IMR-90 (cell line): Measurements from ENCODE around the gene GSTT2. TPM values are rescaled to one million over a fixed set of nuclear protein-coding genes. Genes with fewer than 3 reads are reported as not detected.

Experiments
- ATAC-seq: fragments of 200-7000 bp; cut with Tn5 transposase; 2 replicates; pipeline ENCODE4 v1.9.1; 2020; ENCODE audit warnings: low read depth, mild to moderate bottlenecking, moderate library complexity
- BruUV-seq: library from RNA; stranded (reverse); fragments of 400-500 nt; replicated peaks from 2 replicates; lab custom pipeline; 2021; lab: Mats Ljungman, UMichigan
- CTCF ChIA-PET: fragments of 300-600 bp; formaldehyde crosslinking; extraction: SDS; loops from one replicate; lab custom pipeline; 2021; ENCODE audit warnings: antibody characterized with exemption; lab: Yijun Ruan, JAX
- POLR2A ChIA-PET: fragments of 300-600 bp; sonication (Branson Sonifier 250); formaldehyde crosslinking; loops from one replicate; lab custom pipeline; 2022; ENCODE audit warnings: antibody characterized with exemption; ENCODE audit not compliant: unreplicated experiment; lab: Charles Lee
- DNase-seq: peaks from one replicate; pipeline ENCODE4 v3.0.0; 2013
- H2AFZ ChIP-seq: replicated peaks from 2 replicates; pipeline ENCODE3; 2013; ENCODE audit warnings: low read length, mild to moderate bottlenecking; ENCODE audit not compliant: poor library complexity
- H2AK5ac ChIP-seq: 2 replicates; pipeline ENCODE4 v1.6.1; 2013; ENCODE audit warnings: low read depth, low read length, inconsistent platforms
- H2AK9ac ChIP-seq: replicated peaks from 2 replicates; pipeline ENCODE3; 2013; ENCODE audit warnings: mild to moderate bottlenecking, low read depth, low read length, moderate library complexity; ENCODE audit not compliant: poor library complexity
- H2BK120ac ChIP-seq: 2 replicates; pipeline ENCODE4 v1.6.1; 2013; ENCODE audit warnings: low read depth, low read length, inconsistent platforms
- H2BK15ac ChIP-seq: 3 replicates; pipeline ENCODE4 v1.6.1; 2013; ENCODE audit warnings: low read depth, low read length, inconsistent platforms
- H2BK20ac ChIP-seq: 2 replicates; pipeline ENCODE4 v1.6.1; 2013; ENCODE audit warnings: low read depth, mild to moderate bottlenecking, inconsistent platforms, low read length, moderate library complexity
- H2BK5ac ChIP-seq: 2 replicates; pipeline ENCODE4 v1.6.1; 2013; ENCODE audit warnings: mild to moderate bottlenecking, low read depth, low read length, inconsistent platforms; ENCODE audit not compliant: poor library complexity, severe bottlenecking
- H3K14ac ChIP-seq: replicated peaks from 2 replicates; pipeline ENCODE4 v1.6.1; 2013; ENCODE audit warnings: low read depth, low read length, inconsistent platforms
- H3K18ac ChIP-seq: 2 replicates; pipeline ENCODE4 v1.6.1; 2013; ENCODE audit warnings: low read depth, low read length, control low read depth
- H3K23ac ChIP-seq: 2 replicates; pipeline ENCODE4 v1.6.1; 2013; ENCODE audit warnings: low read depth, low read length, inconsistent platforms
- H3K27ac ChIP-seq: 2 replicates; pipeline ENCODE4 v1.5.1; 2013; ENCODE audit warnings: mild to moderate bottlenecking, control low read depth, low read length; ENCODE audit not compliant: insufficient read depth
- H3K27me3 ChIP-seq: 2 replicates; pipeline ENCODE4 v1.6.1; 2013; ENCODE audit warnings: low read length; ENCODE audit not compliant: control insufficient read depth, insufficient read depth
- H3K36me3 ChIP-seq: 2 replicates; pipeline ENCODE4 v1.6.1; 2013; ENCODE audit warnings: low read length, mixed read lengths; ENCODE audit not compliant: control insufficient read depth, insufficient read depth
- H3K4ac ChIP-seq: 2 replicates; pipeline ENCODE4 v1.6.1; 2013; ENCODE audit warnings: low read depth, low read length, inconsistent platforms
- H3K4me1 ChIP-seq: 2 replicates; pipeline ENCODE4 v1.6.1; 2013; ENCODE audit warnings: low read length, mixed read lengths; ENCODE audit not compliant: control insufficient read depth, insufficient read depth
- H3K4me2 ChIP-seq: 2 replicates; pipeline ENCODE4 v1.6.1; 2013; ENCODE audit warnings: low read depth, mild to moderate bottlenecking, control low read depth, low read length, moderate library complexity
- H3K4me3 ChIP-seq: 2 replicates; pipeline ENCODE4 v1.5.1; 2013; ENCODE audit warnings: low read depth, mild to moderate bottlenecking, control low read depth, low read length, moderate library complexity; ENCODE audit not compliant: insufficient read depth
- H3K56ac ChIP-seq: 2 replicates; pipeline ENCODE4 v1.6.1; 2013; ENCODE audit warnings: low read length, inconsistent platforms; ENCODE audit not compliant: insufficient read depth; ENCODE audit errors: extremely low read depth
- H3K79me1 ChIP-seq, 2 experiments: 2 replicates each; pipeline ENCODE4 v1.6.1; 2013; ENCODE audit warnings: low read length in 2 of 2, inconsistent platforms in 1 of 2, low read depth in 1 of 2
- H3K9ac ChIP-seq: 2 replicates; pipeline ENCODE4 v1.6.1; 2013; ENCODE audit warnings: low read depth, low read length, control low read depth
- H3K9me1 ChIP-seq: 2 replicates; pipeline ENCODE4 v1.6.1; 2013; ENCODE audit warnings: low read length, inconsistent platforms; ENCODE audit not compliant: insufficient read depth
- H3K9me3 ChIP-seq: 2 replicates; pipeline ENCODE4 v1.6.1; 2013; ENCODE audit warnings: low read length; ENCODE audit not compliant: control insufficient read depth, insufficient read depth
- H4K20me1 ChIP-seq: 2 replicates; pipeline ENCODE4 v1.6.1; 2013; ENCODE audit warnings: low read length, inconsistent platforms; ENCODE audit not compliant: insufficient read depth
- H4K5ac ChIP-seq: 2 replicates; pipeline ENCODE4 v1.6.1; 2013; ENCODE audit warnings: mild to moderate bottlenecking, low read depth, low read length, control low read depth
- H4K8ac ChIP-seq, 2 experiments: 2 replicates each; pipeline ENCODE4 v1.6.1; 2013; ENCODE audit warnings: low read depth in 2 of 2, low read length in 2 of 2, control low read depth in 1 of 2, inconsistent platforms in 1 of 2
- H4K91ac ChIP-seq: 2 replicates; pipeline ENCODE4 v1.6.1; 2013; ENCODE audit warnings: low read depth, low read length, inconsistent platforms; ENCODE audit not compliant: insufficient read depth
- CHD1 ChIP-seq: IDR thresholded peaks from 2 replicates; pipeline ENCODE4 v1.6.1; 2012; ENCODE audit warnings: low read depth, low read length, improper control_type of control experiment
- MAFK ChIP-seq: IDR thresholded peaks from 2 replicates; pipeline ENCODE4 v1.6.1; 2012; ENCODE audit warnings: low read depth, low read length, improper control_type of control experiment
- NFE2L2 ChIP-seq: fragments of 150-350 bp; IDR thresholded peaks from 2 replicates; pipeline ENCODE4 v1.6.1; 2016; ENCODE audit warnings: low read depth, mild to moderate bottlenecking, low read length
- RCOR1 ChIP-seq: IDR thresholded peaks from 2 replicates; pipeline ENCODE4 v1.6.1; 2012; ENCODE audit warnings: mild to moderate bottlenecking, low read length, improper control_type of control experiment; ENCODE audit not compliant: insufficient replicate concordance
- SMC3 ChIP-seq: fragments of 150-350 bp; IDR thresholded peaks from 2 replicates; pipeline ENCODE4 v1.6.1; 2016; ENCODE audit warnings: low read depth, mild to moderate bottlenecking, antibody characterized with exemption, low read length, moderate library complexity
- USF2 ChIP-seq: fragments of 150-350 bp; IDR thresholded peaks from 2 replicates; pipeline ENCODE4 v1.6.1; 2017; ENCODE audit warnings: mild to moderate bottlenecking, antibody characterized with exemption, low read length, low read depth
- WGBS, 2 experiments: methylation state at CpG; one replicate each; pipeline versions ENCODE4 v1.1.5 to v1.1.7; 2013; ENCODE audit warnings: missing lambda C conversion rate in 2 of 2; ENCODE audit not compliant: insufficient read length in 1 of 2; ENCODE audit errors: extremely low coverage in 2 of 2; 5-methylcytosine and 5-hydroxymethylcytosine counted together
- dilution Hi-C: fragments of 300-500 bp; cut with HindIII; formaldehyde crosslinking; loops from one replicate; pipeline ENCODE4 v1.14.3; 2018; ENCODE audit warnings: low sequenced_read_pairs; ENCODE audit not compliant: unreplicated experiment
- in situ Hi-C: fragments of 300-500 bp; cut with MboI; formaldehyde crosslinking; loops from 3 replicates; pipeline ENCODE4 v1.14.3; 2019; ENCODE audit warnings: low sequenced_read_pairs, inconsistent platforms, mixed read lengths
- intact Hi-C: fragments of 100-400 bp; cut with micrococcal nuclease; formaldehyde crosslinking; loops from 2 replicates; pipeline ENCODE4 v1.10.0; 2022
- polyA plus RNA-seq, 3 experiments: library from polyadenylated mRNA; depleted of rRNA; stranded (reverse); fragments of >200 nt; gene quantifications; 2 replicates each; pipeline ENCODE4 v1.2.3, GENCODE V29; 2012; ENCODE audit warnings: low replicate concordance in 1 of 3
- total RNA-seq: library from RNA; depleted of rRNA; stranded (reverse); fragments of >200 nt; gene quantifications from 2 replicates; pipeline ENCODE4 v1.2.3, GENCODE V29; 2012

GSTT2 gene
- total and polyA plus RNA-seq, 2 of the 4 experiments (the other 2 are of a cell fraction) = 1.4 to 6.9 TPM

- no peak overlapping the region for H2BK20ac ChIP-seq
- no peak for ATAC-seq
- H2BK120ac ChIP-seq = no peak overlapping the region
- no peak overlapping the region for H2BK5ac ChIP-seq
- no peaks in the 10 kb centered on the region; the same call in 1 of the 2 replicates for H3K27me3 ChIP-seq
- ChIA-PET CTCF (no interaction called here), POLR2A (no interaction called here)
- H3K9me1 ChIP-seq = no peaks in the 10 kb centered on the region
- H3K23ac ChIP-seq = no peak overlapping the region
- no peak overlapping the region for H3K56ac ChIP-seq
- no peak overlapping the region for H4K8ac ChIP-seq
- BruUV-seq = no TSS peak
- 100% methylated on average over 2 of the region's 10 CpGs; no CpG with 5 or more reads in 1 of the 2 experiments for WGBS, 2 experiments
- H3K9me3 ChIP-seq = no peaks in the 10 kb centered on the region
- intact Hi-C loops = no loop called here
- H3K4ac ChIP-seq = no peak overlapping the region
- no peaks in the 10 kb centered on the region for H3K36me3 ChIP-seq
- H4K20me1 ChIP-seq = no peaks in the 10 kb centered on the region
- H3K4me2 ChIP-seq = no peak overlapping the region
- DNase-seq = no peak
- no peaks in the 10 kb centered on the region for H3K79me1 ChIP-seq
- no peak overlapping the region for H2AK5ac ChIP-seq
- TF ChIP-seq SMC3 = no peak
- no peak for TF ChIP-seq NFE2L2
- no peak for TF ChIP-seq CHD1
- TF ChIP-seq RCOR1 = no peak
- no peak for TF ChIP-seq USF2
- no peak for TF ChIP-seq MAFK
- H3K4me3 ChIP-seq = no peak overlapping the region
- no peak overlapping the region for H3K18ac ChIP-seq
- no peak overlapping the region for H2AK9ac ChIP-seq
- no peak overlapping the region for H3K14ac ChIP-seq
- no peak overlapping the region for H3K27ac ChIP-seq
- no peak overlapping the region for H4K5ac ChIP-seq
- no peak overlapping the region for H3K9ac ChIP-seq
- no peaks in the 10 kb centered on the region for H3K4me1 ChIP-seq
- H4K91ac ChIP-seq = no peak overlapping the region
- no peak overlapping the region for H2AFZ ChIP-seq
- no peak overlapping the region for H2BK15ac ChIP-seq
- in situ Hi-C loops = no loop called here
- dilution Hi-C loops = no loop called here
These were observed 22.3 kb downstream of the GSTT2 start for GRCh38 chr22:24002272-24002671.
